Left lobe of liver (tissue), 2 donors: ENCODE data around the gene GATAD2B. TPM values are rescaled to one million over a fixed set of nuclear protein-coding genes. Genes with fewer than 3 reads are reported as not detected.

Experiments
- ATAC-seq: fragments of 200-7000 bp; cut with Tn5 transposase; one replicate; pipeline ENCODE4 v1.9.1; 2020; ENCODE audit warnings: mild to moderate bottlenecking, moderate library complexity
- DNase-seq: peaks from one replicate; pipeline ENCODE4 v3.0.0-alpha.2; 2020; ENCODE audit warnings: low spot score
- total RNA-seq: library from RNA; stranded (reverse); gene quantifications from one replicate; pipeline ENCODE4 v1.2.1, GENCODE V29; 2021
- donor health status: DM: no; HTN: no; CAD: no; lungs with moderate emphysema.
- donor health status: DM: no; HTN: yes; CAD: no.

The GATAD2B gene
- 18.9 TPM for total RNA-seq

DNA sequence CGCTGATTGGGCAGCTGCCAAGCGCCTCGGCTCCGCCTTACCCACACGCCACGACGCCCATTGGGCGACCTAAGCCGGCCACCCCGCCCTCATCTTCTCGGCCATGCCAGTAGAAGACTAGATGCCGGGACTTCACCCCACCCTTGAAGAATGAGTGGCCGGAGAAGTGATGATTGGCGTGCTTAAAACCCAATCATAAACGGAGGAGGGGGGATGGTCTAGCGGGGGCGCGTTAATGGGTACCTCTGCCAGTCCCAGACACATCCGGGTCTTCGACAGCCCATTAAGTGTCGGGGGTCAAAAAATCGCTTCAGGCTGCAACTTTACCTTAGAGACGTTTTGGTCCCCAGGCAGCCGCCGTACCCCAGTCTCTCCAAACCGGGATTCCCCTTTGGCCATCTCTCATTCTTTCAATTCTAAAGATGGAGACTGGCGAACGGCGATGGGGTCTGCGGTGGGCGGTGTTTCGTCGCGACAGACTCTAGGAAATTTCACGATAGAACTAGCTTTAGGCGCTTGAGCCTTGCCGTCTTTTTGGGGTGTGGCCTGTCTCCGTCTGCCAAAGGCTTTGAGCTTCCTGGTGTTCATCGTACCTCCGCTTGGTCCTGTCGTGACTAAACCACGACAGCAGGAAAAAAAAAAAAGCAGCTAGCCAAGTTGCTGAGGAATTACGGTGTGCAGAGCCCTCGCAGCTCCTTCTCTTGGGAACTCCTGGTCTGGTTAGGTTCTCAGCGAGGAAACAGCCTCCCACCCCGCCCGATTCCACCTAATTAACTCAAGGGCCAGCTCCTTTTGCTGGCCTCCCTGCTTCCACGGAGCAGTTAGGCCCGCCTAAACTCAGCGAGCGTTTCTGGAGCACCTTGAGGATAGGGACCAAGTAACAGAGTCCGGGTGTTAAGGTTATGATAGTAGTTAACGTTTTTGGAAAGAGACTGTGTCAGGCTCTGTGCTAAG lies at the start of gene GATAD2B:
GATAD2B (minus strand) TSS at position 1 of the 954 bp plus-strand sequence. CDS start 94,625 bp downstream, outside the sequence.
- ATAC-seq: peak; percentile 93
- peak; percentile 100 for DNase-seq

DNA sequence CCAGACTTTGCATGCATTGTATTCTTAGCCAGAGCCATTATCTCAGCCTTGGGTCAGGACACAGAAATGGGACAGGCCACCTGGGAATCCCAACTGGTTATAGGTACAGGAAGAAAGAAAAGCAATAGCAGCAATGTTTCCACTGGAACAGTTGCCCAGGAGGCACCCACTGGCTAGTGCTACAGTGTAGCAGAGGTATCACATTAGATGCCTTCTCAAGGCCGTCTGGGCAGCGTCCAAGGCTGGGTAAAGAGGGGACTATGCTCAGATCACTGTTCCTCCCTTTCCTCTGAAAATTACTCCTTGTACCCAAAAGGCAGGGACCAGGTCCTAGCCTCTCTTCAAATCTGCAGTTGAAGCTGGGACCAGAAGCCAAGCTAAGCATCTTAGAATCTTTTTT lies 47.6 kb upstream of the GATAD2B start:
- DNase-seq: no peak
- no peak for ATAC-seq

DNA sequence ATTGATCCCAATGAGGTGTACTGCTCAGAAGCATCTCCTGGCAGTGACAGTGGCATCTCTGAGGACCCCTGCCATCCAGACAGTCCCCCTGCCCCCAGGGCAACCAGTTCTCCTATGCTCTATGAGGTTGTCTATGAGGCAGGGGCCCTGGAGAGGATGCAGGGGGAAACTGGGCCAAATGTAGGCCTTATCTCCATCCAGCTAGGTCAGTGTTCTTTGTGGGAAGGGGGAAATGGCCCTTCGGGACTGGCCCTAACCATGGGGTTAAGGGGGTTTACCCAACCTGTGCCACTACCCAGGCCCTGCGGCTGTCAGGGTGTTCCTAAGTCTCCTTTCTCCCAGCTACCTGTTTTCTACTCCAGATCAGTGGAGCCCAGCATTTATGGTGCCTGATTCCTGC lies 46.2 kb upstream of the GATAD2B start:
- ATAC-seq (no peak), DNase-seq (no peak)

DNA sequence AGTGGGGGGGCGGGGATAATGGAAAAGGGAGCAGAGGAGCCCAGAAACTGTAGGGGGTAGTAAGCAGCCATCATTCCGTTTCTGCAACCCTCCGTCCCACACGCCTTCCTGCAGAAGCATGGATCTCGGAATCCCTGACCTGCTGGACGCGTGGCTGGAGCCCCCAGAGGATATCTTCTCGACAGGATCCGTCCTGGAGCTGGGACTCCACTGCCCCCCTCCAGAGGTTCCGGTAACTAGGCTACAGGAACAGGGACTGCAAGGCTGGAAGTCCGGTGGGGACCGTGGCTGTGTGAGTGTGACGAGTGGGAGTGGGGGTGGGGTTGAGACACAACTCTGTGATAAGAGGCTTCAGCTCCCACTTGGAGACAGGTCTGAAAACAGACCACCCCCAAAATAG lies 45.6 kb upstream of the GATAD2B start:
- ATAC-seq (no peak), DNase-seq (no peak)

DNA sequence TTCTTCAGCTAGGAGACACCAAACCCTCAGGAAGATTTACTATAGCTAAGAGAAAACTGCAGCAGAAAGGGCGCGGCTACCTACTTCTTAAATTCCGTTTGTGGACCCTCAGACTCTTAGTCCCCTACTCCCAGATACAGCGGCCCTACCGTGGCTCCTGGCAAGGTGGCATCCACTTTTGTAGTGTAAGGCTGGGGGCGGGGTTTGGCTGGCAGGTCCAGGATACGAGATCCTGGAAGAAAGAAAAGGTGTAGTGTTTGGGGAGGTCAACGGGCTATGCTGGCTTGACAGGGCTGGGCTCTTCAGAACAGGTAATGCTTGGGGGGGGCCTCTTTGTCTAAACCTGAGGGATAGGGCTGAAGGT lies 45.2 kb upstream of the GATAD2B start:
- DNase-seq (peak; percentile 65), ATAC-seq (peak; percentile 5)

DNA sequence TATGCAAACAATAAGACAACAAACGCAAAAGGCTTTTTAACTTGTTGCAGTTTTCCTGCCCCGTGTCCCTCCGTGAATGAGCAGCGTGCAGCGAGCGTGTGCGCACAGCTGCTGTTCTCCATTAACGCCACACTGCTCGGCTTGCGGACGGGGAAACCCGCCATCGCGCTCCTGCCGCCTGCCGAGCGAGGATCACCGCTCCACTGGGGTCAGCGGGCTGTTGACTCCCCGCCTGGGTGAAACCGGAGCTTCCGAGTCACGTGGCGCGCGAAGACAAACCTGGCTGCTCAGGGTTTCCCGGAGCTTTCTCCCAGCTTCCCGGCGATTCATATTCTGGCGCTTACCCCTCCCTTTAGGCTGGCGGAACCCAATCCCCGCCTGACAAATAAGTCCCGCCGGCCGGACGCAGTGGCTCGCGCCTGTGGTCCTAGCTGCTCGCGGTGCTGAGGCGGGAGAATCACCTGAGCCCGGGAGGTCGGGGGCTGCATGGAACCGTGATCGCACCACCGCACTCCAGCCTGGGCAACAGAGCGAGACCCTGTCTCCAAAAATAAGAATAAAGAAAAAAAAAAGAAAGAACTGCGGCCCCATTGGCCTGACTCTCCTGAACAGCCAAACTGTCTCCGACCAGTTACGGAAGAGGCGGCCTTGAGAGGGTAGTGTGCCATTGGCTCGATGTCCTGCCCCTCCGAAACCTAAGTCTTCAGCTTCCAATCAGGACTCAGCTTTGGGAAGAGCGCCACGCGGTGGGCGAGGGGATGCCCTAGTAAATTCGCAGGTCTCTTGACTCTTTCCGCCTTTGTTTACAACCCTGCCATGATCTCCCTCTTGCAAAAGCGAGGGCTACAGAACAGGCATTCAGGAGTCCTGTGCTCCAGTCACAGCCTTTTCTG lies 44.6 kb upstream of the GATAD2B start, which contains the start of gene CREB3L4:
CREB3L4 (plus strand) TSS at position 796 of the 893 bp plus-strand sequence. CDS start 624 bp downstream, outside the sequence.
- peak; percentile 77 for ATAC-seq

DNA sequence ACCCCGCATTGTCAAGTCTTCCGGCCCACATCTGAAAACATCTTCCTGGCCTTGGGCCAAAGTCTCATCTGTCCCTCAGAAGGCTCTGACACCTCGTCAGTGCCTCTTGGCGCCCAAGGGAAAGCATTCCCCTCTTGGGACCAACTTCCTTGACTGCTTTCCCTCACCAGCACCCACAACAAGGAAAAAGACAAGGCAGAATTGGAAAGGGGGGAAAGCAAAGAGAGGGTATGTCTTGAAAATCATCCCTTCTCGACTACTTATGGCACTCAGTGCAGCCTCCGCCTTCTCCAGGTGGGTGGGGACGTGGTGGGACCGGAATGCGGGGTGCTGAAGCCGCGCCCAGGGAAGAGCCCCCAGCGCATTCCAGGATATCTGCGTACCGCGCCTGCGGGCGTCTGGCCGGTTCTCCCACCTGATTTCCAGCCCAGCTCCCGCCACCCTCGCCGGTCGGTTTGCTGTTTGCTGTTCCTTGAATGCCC lies 41.1 kb upstream of the GATAD2B start:
- no peak for ATAC-seq
- DNase-seq: no peak

More for the DNA sequence above, 44.6 kb upstream of the GATAD2B start, which contains the start of gene CREB3L4:
- DNase-seq: peak; percentile 94

DNA sequence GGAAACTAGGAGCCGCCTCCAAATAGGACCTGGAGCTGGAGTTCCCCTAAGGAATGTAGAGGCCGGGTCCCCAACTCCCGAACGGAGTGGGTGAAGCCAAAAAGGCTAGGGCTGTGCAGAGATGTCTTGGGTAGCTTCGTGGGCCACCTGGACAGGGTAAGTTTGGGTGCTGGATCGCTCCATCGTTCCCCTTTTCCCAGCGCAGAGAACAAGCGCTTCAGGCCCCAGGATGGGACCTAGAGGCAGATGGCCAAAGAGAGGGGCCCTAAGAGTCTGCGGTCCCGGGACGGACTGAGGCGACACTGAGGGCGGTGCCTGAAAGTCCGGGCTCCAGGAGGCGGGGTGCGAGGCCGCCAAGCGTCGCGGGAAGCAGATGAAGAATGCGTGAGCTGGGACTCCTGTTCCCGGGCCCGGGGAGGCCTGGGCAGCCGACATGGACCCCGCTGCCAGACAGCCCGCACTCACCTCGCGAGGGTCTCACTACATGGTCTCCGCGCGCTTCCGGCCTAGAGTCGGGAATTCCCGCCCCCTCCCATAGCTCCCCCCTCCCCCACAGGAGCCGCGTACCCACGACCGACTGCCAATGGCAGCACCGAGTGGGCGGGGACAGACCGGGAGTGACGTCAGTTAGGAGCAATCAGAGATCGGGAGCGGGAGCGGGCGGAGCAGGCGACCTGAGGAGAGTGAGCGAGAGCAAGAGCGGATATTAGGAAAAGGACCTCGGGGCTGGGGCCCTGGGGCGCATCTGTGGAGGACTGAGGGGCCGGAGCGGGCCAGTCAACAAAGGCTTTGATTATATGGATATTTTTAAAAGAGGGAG lies 40.5 kb upstream of the GATAD2B start, which contains the start of gene SLC39A1:
SLC39A1 (minus strand) TSS at position 508 of the 820 bp plus-strand sequence. CDS start 822 bp downstream, outside the sequence.
- DNase-seq: peak; percentile 99

DNA sequence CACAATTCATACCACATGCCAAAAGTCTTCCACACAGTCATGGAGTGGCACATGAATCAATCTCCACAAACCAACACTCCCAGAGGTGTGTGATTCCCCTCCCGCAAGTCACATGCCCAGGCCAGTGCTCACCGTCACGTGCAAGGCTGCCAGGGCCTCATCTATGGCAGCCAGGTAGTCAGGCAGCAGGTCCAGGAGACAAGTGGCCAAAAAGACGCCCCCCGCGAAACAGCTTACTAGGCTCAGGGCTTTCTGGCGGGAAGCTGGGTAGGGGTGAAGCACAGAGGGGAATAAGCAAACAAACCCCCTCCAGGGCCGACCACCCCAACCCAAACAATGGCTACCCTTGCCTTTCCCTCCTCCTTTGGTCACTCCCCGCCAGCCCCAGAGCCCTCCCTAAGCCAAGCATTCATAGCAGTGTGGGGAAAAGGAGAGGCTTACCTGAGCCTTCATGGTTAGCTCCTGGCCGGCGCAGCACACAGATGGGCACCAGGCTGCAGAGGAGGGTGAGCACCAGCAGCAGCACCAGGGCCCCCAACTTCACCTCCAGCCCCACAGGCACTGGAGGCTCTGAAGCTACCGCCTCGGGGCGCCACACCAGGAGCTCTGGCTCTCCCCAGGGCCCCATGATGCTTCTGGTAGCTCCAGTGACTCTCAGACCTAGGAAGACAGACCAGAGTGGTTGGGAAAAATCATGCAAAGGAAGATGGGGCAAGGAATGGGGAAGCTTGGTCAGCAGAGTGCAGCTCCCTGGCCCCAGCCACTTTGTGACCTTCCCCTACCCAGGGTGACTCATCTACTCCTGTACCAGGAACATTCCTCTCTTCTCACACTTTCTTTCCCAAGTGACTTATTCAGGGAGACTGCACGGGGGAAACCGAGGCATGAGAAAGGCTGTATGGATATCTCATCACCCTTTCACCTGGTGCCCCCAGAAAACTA lies 39.6 kb upstream of the GATAD2B start:
- ATAC-seq (no peak), DNase-seq (no peak)

More for the DNA sequence above, 40.5 kb upstream of the GATAD2B start, which contains the start of gene SLC39A1:
- ATAC-seq: peak; percentile 77

DNA sequence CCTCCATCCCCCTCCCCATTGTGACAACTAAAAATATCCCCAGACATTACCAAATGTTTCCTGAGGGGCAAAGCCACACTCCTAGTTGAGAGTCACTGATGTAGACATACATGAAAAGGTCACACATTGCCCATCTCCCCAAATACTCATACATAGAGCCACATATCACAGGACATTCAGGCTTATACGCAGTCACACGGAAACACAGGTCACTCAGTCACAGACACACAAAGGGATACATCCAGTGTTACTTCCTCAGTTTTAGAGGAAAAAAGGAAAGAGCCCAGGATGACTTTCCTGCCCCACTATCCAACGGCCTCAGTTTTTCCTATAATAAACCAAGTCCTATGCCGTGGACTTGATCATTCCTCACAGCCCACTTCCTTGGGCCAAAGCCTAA lies 38.6 kb upstream of the GATAD2B start:
- ATAC-seq: no peak

DNA sequence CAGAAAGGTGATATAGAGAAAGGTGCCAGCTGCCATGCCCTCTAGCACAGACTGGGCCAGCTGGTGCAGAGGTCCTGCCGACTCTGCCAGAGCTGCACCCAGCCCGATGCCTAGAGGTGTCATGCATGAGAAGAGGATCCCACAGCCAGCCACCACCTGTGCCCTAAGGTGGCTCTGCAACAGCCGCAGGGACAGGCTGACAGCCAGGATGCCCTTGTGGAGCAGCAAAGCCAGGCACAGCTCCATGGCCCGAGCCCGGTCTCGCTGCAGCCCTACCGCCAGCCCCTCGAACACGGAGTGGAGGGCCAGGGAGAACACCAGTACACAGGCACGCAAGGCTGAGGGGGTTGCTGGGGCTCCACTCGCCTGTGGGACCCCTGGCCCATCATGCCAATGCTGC lies 37.4 kb upstream of the GATAD2B start:
- DNase-seq (no peak), ATAC-seq (no peak)

More for the DNA sequence above, 38.6 kb upstream of the GATAD2B start:
- no peak for DNase-seq

DNA sequence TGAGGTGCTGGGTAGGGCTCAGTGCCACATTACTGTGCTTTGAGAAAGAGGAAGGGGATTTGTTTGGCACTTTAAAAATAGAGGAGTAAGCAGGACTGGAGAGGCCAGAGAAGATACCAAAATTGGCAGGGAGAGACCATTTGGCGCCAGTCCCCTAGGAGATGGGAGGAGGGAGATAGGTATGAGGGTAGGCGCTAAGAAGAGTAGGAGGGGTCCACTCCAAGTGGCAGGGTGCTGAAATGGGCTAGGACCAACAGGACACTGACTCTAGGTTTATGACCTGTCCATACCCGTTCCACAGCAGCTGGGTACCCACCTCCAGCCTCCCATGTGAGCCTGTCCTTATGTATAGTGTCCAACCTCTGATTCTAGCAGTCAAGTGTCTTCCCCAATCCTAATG lies 36.7 kb upstream of the GATAD2B start:
- no peak for ATAC-seq
- DNase-seq: no peak

DNA sequence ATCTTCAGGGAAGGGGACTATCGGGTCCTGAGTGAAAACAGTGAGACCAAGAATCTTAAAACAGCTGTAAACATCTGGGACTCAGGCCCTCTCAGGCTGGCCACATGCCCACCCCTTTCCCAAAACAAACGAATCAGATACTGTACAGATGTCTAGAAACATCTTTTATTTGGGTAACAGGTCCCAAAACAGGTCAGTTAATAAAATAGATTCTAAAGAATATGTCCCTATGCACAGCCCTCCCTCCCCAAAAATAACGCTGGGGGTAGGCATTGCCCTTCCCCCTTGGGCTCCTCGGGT lies 36.1 kb upstream of the GATAD2B start:
- ATAC-seq (no peak), DNase-seq (no peak)

DNA sequence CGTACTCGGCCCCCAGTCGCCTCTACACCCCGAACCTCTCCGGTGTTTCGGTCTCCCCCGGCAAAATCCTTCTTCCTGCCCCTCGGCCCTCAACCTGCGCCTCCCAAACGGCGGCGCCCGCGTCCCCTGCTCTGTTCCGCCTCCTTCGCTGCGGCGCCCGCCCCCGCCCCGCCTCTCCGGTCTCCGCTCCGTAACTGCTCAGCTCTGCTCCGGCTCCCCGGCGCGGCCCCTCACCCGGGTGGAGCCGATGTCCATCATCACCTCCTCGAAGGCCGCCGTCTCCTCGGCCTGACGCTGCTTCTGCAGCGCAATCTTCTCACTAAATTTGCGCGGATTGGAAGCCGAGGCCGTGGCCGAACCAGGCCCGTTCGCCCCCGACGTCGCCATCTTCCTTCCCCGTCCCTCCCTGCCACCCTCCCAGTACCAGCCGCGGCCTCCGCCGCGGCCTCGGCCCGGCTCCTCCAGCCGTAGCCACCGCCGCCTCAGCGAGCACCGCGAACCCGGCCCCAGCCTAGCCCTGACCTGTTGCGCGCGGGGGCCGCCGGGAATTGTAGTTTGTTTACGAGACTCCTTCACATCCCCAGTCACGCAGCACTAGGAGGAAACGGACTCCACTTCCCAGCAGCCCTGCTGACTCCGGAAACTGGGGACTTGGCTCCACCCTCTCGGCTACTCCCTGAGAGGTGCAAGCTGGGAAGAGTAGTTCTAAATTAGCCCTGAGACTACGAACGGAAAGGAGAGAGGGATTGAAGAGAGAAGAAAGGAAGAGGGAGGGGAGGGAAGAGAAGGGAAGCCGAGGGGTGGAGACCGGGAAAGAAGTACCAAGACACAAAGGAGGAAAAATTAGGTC lies 35.6 kb upstream of the GATAD2B start, which contains the start of gene CRTC2:
CRTC2 (minus strand) TSS at position 502 of the 850 bp plus-strand sequence; CDS start at position 387, 115 bp downstream.
- peak; percentile 80 for ATAC-seq

DNA sequence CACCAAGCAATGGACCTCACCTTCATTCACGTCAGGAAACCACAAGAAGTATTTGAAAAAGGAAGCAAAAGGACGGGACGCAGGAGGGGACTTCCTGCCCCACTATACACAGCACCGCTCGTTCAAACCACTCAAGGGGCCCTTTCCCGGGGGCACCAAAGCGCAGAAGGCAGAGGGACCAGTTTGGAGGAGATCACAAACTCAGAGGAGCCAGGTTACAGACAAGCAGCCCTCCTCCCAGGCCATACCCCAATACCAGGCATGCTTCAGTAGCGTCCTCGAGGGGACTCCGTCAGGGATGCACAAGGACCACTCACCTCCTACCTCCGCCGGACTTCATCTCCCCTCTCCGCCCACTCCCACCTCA lies 35.0 kb upstream of the GATAD2B start:
- no peak for ATAC-seq
- DNase-seq: no peak

More for the DNA sequence above, 35.6 kb upstream of the GATAD2B start, which contains the start of gene CRTC2:
- peak; percentile 99 for DNase-seq

DNA sequence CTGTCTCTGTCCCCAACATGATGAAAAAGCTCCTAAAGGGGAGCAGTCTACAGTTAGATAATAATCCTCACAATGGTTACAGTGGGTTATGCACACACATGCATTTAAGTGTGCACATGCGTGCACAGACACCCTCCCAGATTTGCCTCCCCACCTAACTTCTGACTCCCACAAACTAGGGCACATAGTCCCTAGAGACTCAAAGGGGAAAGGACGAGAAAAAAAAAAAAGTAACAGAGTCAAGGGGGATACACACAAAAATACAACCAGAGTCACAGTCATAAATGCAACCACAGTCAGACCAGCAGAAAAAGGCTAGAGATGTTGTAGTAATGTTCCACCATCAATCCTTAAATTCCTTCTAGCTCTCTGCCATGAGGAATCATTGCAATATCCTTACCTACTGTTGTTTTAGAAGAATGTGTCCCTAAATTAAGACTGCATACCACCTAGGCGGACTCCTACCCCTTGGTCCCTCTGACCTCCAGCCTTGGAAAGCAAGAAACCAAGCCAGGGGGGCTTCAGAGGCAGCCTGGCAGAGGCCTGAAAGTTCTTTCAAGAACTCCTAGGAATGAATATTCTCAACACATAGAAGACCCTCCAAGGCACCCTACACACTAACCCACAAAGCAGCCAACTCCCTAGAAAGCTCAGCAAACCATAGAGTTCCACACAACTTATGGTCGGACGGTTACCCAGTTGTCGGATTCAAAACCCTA lies 34.4 kb upstream of the GATAD2B start:
- DNase-seq (no peak), ATAC-seq (no peak)

DNA sequence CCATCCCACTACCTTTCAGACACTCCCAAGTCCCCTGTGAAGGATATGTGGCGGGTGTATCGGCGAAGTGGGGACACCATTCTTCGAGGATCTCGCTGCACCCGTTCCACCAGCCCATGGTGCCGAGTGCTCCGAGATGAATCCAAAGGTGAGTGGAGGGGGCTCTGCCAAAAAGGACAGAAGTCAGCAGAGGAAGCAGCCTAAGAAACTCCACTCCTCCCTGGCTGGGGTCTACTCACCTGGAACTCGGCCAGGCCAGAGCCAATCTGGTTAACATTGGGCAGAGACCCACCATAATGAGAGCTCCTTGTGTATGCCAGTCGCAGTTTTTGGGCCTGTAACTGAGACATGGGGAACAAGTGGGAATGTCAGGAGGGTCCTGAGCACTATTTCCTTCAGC lies 32.1 kb upstream of the GATAD2B start:
- DNase-seq (no peak), ATAC-seq (no peak)
